K562 (cell line): ENCODE measurements around the gene USP28. TPM values are rescaled to one million over a fixed set of nuclear protein-coding genes. Genes with fewer than 3 reads are reported as not detected.
A peak's percentile ranks its signal among the peaks of the same experiment; 100 is the strongest.

Experiments
- ILK ChIP-seq: fragments of 450-650 bp; IDR thresholded peaks from 2 replicates; pipeline ENCODE4 v1.6.1; 2016; ENCODE audit warnings: missing genetic modification characterization, low read depth, mild to moderate bottlenecking, missing compliant biosample characterization, moderate library complexity, borderline replicate concordance
- LARP7 ChIP-seq: fragments of 450-650 bp; IDR thresholded peaks from 2 replicates; pipeline ENCODE4 v1.6.1; 2016
- MEF2A ChIP-seq: IDR thresholded peaks from 2 replicates; pipeline ENCODE4 v1.6.1; 2011; ENCODE audit warnings: low read depth, mild to moderate bottlenecking, low read length, moderate library complexity; ENCODE audit not compliant: control insufficient read depth
- MEF2D ChIP-seq: conservative IDR thresholded peaks from 2 replicates; pipeline ENCODE4 v1.6.1; 2016; ENCODE audit warnings: low read depth, missing genetic modification characterization, missing compliant biosample characterization
- PML ChIP-seq: IDR thresholded peaks from 2 replicates; pipeline ENCODE4 v1.6.1; 2012; ENCODE audit warnings: low read length, inconsistent platforms
- POLR2G ChIP-seq: fragments of 200-400 bp; formaldehyde crosslinking; IDR thresholded peaks from 2 replicates; pipeline ENCODE4 v1.6.1; 2017; ENCODE audit warnings: low read depth, mild to moderate bottlenecking, antibody characterized with exemption, low read length, moderate library complexity
- RB1 ChIP-seq: fragments of 450-650 bp; IDR thresholded peaks from 2 replicates; pipeline ENCODE4 v1.6.1; 2017; ENCODE audit warnings: low read depth, mild to moderate bottlenecking
- SAFB ChIP-seq: fragments of 200-400 bp; formaldehyde crosslinking; IDR thresholded peaks from 2 replicates; pipeline ENCODE4 v1.6.1; 2017; ENCODE audit warnings: low read depth, low read length, borderline replicate concordance
- SMAD1 ChIP-seq: fragments of 150-350 bp; IDR thresholded peaks from 2 replicates; pipeline ENCODE4 v1.6.1; 2014; ENCODE audit warnings: low read length, low read depth; ENCODE audit not compliant: partially characterized antibody
- SMAD2 ChIP-seq: fragments of 150-350 bp; IDR thresholded peaks from 2 replicates; pipeline ENCODE4 v1.6.1; 2014; ENCODE audit warnings: low read depth, mild to moderate bottlenecking, low read length
- SMAD4 ChIP-seq: fragments of 250-450 bp; sonication (Bioruptor Pico); conservative IDR thresholded peaks from 2 replicates; pipeline ENCODE4 v1.8.0; 2021; ENCODE audit warnings: inconsistent platforms, mild to moderate bottlenecking, moderate library complexity
- SMARCA5 ChIP-seq: fragments of 450-650 bp; IDR thresholded peaks from 2 replicates; pipeline ENCODE4 v1.6.1; 2016
- SP1 ChIP-seq: sonication (generic); formaldehyde crosslinking; IDR thresholded peaks from 2 replicates; pipeline ENCODE4 v1.8.1; 2022; ENCODE audit warnings: mild to moderate bottlenecking, missing genetic modification reagents
- ZNF184 ChIP-seq: sonication (generic); formaldehyde crosslinking; IDR thresholded peaks from 2 replicates; pipeline ENCODE4 v1.5.0; 2020; ENCODE audit warnings: missing genetic modification reagents
- ZNF561 ChIP-seq: fragments of 450-650 bp; formaldehyde crosslinking; conservative IDR thresholded peaks from 2 replicates; pipeline ENCODE4 v1.4.0; 2020; ENCODE audit warnings: mild to moderate bottlenecking, moderate library complexity
- polyA plus RNA-seq, 8 experiments: library from polyadenylated mRNA; depleted of rRNA in 4 of 8; stranded (reverse) in 5 of 8; unstranded in 3 of 8; fragments of >200 nt; fragmentation: Nextera tagmentation in 2 of 8; fragmentation: Illumina TruSeq in 1 of 8; extraction: Ambion mirVana in 2 of 8; extraction: Trizol in 1 of 8; gene quantifications; 2 replicates each; pipeline versions ENCODE4 v1.2.1 to v1.2.3, GENCODE V29; 2011 to 2014; ENCODE audit warnings: inconsistent platforms in 1 of 8, missing spikeins in 1 of 8
- total RNA-seq, 7 experiments: library from RNA; depleted of rRNA in 6 of 7; stranded (reverse); fragments of >200 nt in 6 of 7; fragmentation: Illumina TruSeq in 2 of 7; extraction: Trizol in 2 of 7; gene quantifications; 2 replicates each; pipeline versions ENCODE4 v1.2.1 to v1.2.3, GENCODE V29; 2011 to 2021; ENCODE audit warnings: low replicate concordance in 1 of 7
- TF ChIP-seq, protein P1 (sequence below), 2 experiments: IDR thresholded peaks in 1 of 2; conservative IDR thresholded peaks in 1 of 2; 2 replicates each; pipeline ENCODE4 v1.6.1; 2016; ENCODE audit warnings: low read depth in 2 of 2, mild to moderate bottlenecking in 1 of 2, missing compliant biosample characterization in 1 of 2, missing genetic modification characterization in 1 of 2, moderate library complexity in 1 of 2
- TF ChIP-seq, protein P2 (sequence below): sonication (generic); formaldehyde crosslinking; IDR thresholded peaks from 2 replicates; pipeline ENCODE4 v1.8.0; 2022; ENCODE audit warnings: missing genetic modification reagents, mild to moderate bottlenecking, borderline replicate concordance
- TF ChIP-seq, protein P3 (sequence below): IDR thresholded peaks from 2 replicates; pipeline ENCODE4 v1.6.1; 2014; ENCODE audit warnings: antibody characterized with exemption
- TF ChIP-seq, protein P4 (sequence below): fragments of 450-650 bp; IDR thresholded peaks from 2 replicates; pipeline ENCODE4 v1.6.1; 2016

USP28 gene
- total and polyA plus RNA-seq, 9 of the 15 experiments (the other 6 are each of a cell fraction or from before 2014, with no cell fraction given): 3.7 to 42.7 (median 20.3) TPM

DNA sequence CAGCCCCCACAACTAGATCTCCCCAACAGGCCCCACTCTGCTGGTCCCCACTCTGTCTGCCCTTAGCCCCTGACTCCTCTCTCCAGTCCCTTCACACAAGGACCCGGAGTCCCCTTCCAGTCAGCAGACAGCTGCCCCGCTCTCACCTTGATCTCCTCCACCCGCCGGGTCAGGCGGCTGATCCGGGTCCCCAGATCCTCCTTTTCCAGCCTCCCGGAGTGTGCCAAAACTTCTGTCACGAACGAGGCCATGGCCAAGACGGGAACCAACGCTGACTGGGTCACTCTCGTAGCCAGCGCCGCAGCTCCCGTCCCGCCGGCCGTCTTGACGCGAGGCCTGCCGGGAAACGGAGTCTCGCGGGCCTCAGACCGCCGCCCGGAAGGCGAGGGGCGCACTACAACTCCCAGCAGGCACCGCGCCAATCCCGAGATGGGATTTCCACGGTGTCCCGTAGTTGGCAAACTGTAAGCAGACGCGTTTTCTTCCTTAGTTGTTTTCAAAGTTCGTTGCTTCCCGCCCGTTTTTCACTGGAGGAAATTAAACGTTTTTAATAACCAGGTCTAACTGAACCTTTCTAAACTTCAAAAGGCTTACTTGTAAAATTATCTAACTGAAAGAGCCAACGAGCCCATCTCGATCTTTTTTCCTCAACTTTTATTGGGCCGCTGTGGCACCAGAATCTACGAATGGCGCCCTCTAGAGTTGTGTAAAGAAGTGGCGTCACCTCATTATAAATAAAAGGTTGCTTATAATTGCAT lies 101.8 kb downstream of the USP28 start, which contains the start of gene ZW10 (continued):
- TF ChIP-seq PML (peak; percentile 24; the same call in 1 of the 2 replicates), SMAD4 (CRISPR knock-in tag) (peak; percentile 53), SMAD1 (no peak), ILK (tag) (no peak), LARP7 (peak; percentile 69; the same call in 1 of the 2 replicates), MEF2D (tag) (no peak), SMAD2 (no peak), SAFB (no peak), SMARCA5 (no peak), MEF2A (no peak), ZNF184 (CRISPR knock-in tag) (no peak), ZNF561 (no peak), SP1 (CRISPR knock-in tag) (peak; percentile 48), POLR2G (peak; percentile 93), RB1 (peak; percentile 76)
- TF ChIP-seq, protein P1, sequence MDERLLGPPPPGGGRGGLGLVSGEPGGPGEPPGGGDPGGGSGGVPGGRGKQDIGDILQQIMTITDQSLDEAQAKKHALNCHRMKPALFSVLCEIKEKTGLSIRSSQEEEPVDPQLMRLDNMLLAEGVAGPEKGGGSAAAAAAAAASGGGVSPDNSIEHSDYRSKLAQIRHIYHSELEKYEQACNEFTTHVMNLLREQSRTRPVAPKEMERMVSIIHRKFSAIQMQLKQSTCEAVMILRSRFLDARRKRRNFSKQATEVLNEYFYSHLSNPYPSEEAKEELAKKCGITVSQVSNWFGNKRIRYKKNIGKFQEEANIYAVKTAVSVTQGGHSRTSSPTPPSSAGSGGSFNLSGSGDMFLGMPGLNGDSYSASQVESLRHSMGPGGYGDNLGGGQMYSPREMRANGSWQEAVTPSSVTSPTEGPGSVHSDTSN (CRISPR knock-in tag; IDR thresholded peaks at IDR 0.05; ENCODE audit: low read depth): no peak
- TF ChIP-seq, protein P1 (tag; conservative IDR thresholded peaks at IDR 0.05; ENCODE audit: low read depth): no peak
- TF ChIP-seq, protein P2, sequence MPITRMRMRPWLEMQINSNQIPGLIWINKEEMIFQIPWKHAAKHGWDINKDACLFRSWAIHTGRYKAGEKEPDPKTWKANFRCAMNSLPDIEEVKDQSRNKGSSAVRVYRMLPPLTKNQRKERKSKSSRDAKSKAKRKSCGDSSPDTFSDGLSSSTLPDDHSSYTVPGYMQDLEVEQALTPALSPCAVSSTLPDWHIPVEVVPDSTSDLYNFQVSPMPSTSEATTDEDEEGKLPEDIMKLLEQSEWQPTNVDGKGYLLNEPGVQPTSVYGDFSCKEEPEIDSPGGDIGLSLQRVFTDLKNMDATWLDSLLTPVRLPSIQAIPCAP: no peak
- TF ChIP-seq, protein P3, sequence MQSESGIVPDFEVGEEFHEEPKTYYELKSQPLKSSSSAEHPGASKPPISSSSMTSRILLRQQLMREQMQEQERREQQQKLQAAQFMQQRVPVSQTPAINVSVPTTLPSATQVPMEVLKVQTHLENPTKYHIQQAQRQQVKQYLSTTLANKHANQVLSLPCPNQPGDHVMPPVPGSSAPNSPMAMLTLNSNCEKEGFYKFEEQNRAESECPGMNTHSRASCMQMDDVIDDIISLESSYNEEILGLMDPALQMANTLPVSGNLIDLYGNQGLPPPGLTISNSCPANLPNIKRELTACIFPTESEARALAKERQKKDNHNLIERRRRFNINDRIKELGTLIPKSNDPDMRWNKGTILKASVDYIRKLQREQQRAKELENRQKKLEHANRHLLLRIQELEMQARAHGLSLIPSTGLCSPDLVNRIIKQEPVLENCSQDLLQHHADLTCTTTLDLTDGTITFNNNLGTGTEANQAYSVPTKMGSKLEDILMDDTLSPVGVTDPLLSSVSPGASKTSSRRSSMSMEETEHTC: no peak
- TF ChIP-seq, protein P4, sequence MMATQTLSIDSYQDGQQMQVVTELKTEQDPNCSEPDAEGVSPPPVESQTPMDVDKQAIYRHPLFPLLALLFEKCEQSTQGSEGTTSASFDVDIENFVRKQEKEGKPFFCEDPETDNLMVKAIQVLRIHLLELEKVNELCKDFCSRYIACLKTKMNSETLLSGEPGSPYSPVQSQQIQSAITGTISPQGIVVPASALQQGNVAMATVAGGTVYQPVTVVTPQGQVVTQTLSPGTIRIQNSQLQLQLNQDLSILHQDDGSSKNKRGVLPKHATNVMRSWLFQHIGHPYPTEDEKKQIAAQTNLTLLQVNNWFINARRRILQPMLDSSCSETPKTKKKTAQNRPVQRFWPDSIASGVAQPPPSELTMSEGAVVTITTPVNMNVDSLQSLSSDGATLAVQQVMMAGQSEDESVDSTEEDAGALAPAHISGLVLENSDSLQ: no peak; the same call in 1 of the 2 replicates
